Measurements from ENCODE around the gene NFU1.

- TF ChIP-seq EP300 (IDR thresholded peaks at IDR 0.05): no peak
- no peak for TF ChIP-seq POLR2AphosphoS5 (IDR thresholded peaks at IDR 0.05)
Observed at GRCh38 chr2:69482471-69482870, 45.2 kb upstream of the NFU1 start.
